CD4-positive, alpha-beta T cell treated with Interleukin-4 for 4 hours (primary cell): ENCODE data around the gene GLIPR1L2.
A peak's percentile ranks its signal among the peaks of the same experiment; 100 is the strongest.

Source experiments
- DNase-seq: peaks from one replicate; pipeline ENCODE4 v3.0.0-alpha.2; 2020

GLIPR1L2 gene

GRCh38 chr12:75390899-75391538 lies at the start of gene GLIPR1L2:
TSS of gene GLIPR1L2 (plus strand) at chr12:75391089. CDS start at chr12:75391117, 28 bp downstream.
- peak; percentile 95 for DNase-seq

- no peak for DNase-seq
These were observed 49.0 kb upstream of the GLIPR1L2 start for GRCh38 chr12:75341873-75342272.

- DNase-seq = no peak
These were observed 45.4 kb upstream of the GLIPR1L2 start for GRCh38 chr12:75345531-75345930.

- DNase-seq = peak; percentile 32
These were observed 44.7 kb upstream of the GLIPR1L2 start for GRCh38 chr12:75346215-75346614.

- DNase-seq = no peak
These were observed 40.9 kb upstream of the GLIPR1L2 start for GRCh38 chr12:75349946-75350345.

- no peak for DNase-seq
These were observed 40.5 kb upstream of the GLIPR1L2 start for GRCh38 chr12:75350413-75350812.

GRCh38 chr12:75354011-75354410 lies 36.9 kb upstream of the GLIPR1L2 start:
- DNase-seq = no peak

GRCh38 chr12:75360920-75361319 lies 30.0 kb upstream of the GLIPR1L2 start:
- DNase-seq = no peak

GRCh38 chr12:75361408-75361807 lies 29.5 kb upstream of the GLIPR1L2 start:
- no peak for DNase-seq

GRCh38 chr12:75364919-75365318 lies 26.0 kb upstream of the GLIPR1L2 start:
- DNase-seq = no peak

- DNase-seq = no peak
These were observed 24.3 kb upstream of the GLIPR1L2 start for GRCh38 chr12:75366629-75367028.

GRCh38 chr12:75374971-75375370 lies 15.9 kb upstream of the GLIPR1L2 start:
- no peak for DNase-seq

- no peak for DNase-seq
These were observed 12.5 kb upstream of the GLIPR1L2 start for GRCh38 chr12:75378354-75378753.

GRCh38 chr12:75389061-75389460 lies 1.8 kb upstream of the GLIPR1L2 start:
- DNase-seq = peak; percentile 21

- DNase-seq = no peak
These were observed 1.2 kb upstream of the GLIPR1L2 start for GRCh38 chr12:75389706-75390105.

- no peak for DNase-seq
These were observed 562 bp upstream of the GLIPR1L2 start for GRCh38 chr12:75390156-75390898.

- DNase-seq = no peak
These were observed 13.3 kb downstream of the GLIPR1L2 start for GRCh38 chr12:75404231-75404630.

- DNase-seq = no peak
These were observed 16.8 kb downstream of the GLIPR1L2 start for GRCh38 chr12:75407683-75408082.

- no peak for DNase-seq
These were observed 18.9 kb downstream of the GLIPR1L2 start for GRCh38 chr12:75409830-75410229.

- DNase-seq = no peak
These were observed 23.8 kb downstream of the GLIPR1L2 start for GRCh38 chr12:75414671-75415070.

GRCh38 chr12:75419841-75420240 lies 29.0 kb downstream of the GLIPR1L2 start:
- no peak for DNase-seq

GRCh38 chr12:75427491-75427890 lies 36.6 kb downstream of the GLIPR1L2 start:
- no peak for DNase-seq

- DNase-seq = no peak
These were observed 37.9 kb downstream of the GLIPR1L2 start for GRCh38 chr12:75428767-75429166.

GRCh38 chr12:75432924-75433323 lies 42.0 kb downstream of the GLIPR1L2 start:
- DNase-seq = no peak

- peak; percentile 66 for DNase-seq
These were observed 46.7 kb downstream of the GLIPR1L2 start for GRCh38 chr12:75437564-75437963.
